SK-N-MC (cell line): Measurements from ENCODE around the gene ZIM2.

Experiments
- DNase-seq: peaks from one replicate; pipeline ENCODE4 v3.0.0-alpha.2; 2011; ENCODE audit warnings: low read depth, low spot score
- H3K27ac ChIP-seq: fragments of 200-600 bp; sonication (generic); 2 replicates; pipeline ENCODE4 v1.5.1; 2016; ENCODE audit warnings: mixed run types
- H3K36me3 ChIP-seq: fragments of 200-600 bp; sonication (generic); 2 replicates; pipeline ENCODE4 v1.6.1; 2017; ENCODE audit warnings: antibody characterized with exemption, low read length, mixed read lengths; ENCODE audit not compliant: insufficient read depth
- H3K4me3 ChIP-seq: fragments of 200-600 bp; sonication (generic); 2 replicates; pipeline ENCODE4 v1.5.1; 2016
- H3K9ac ChIP-seq: fragments of 200-600 bp; sonication (generic); 2 replicates; pipeline ENCODE4 v1.8.0; 2017; ENCODE audit warnings: mixed run types, mixed read lengths; ENCODE audit not compliant: insufficient read length
- H3K9me3 ChIP-seq: fragments of 200-600 bp; sonication (generic); 2 replicates; pipeline ENCODE4 v1.6.1; 2017; ENCODE audit warnings: low read depth, mild to moderate bottlenecking, antibody characterized with exemption, low read length, moderate library complexity, mixed read lengths
- EZH2 ChIP-seq: fragments of 200-600 bp; sonication (generic); IDR thresholded peaks from one replicate; pipeline ENCODE4 v1.6.1; 2017; ENCODE audit warnings: antibody characterized with exemption
- FOXP2 ChIP-seq: optimal IDR thresholded peaks from 2 replicates; pipeline ENCODE3; 2011; ENCODE audit warnings: mild to moderate bottlenecking, moderate library complexity; ENCODE audit not compliant: insufficient read depth; ENCODE audit errors: extremely low read length, control extremely low read depth
- POLR2AphosphoS5 ChIP-seq: IDR thresholded peaks from 2 replicates; pipeline ENCODE4 v1.6.1; 2012; ENCODE audit warnings: mild to moderate bottlenecking, low read depth, low read length, borderline replicate concordance

Gene ZIM2

GRCh38 chr19:56840451-56841192, at the start of gene ZIM2, which contains the start of gene PEG3:
Gene ZIM2 (minus strand): TSS chr19:56840726. CDS start chr19:56824277, 16,449 bp downstream.
Gene PEG3 (minus strand): TSS chr19:56840726. CDS start chr19:56824655, 16,071 bp downstream.
- no peak within 1 kb of the TSS for H3K27ac ChIP-seq

GRCh38 chr19:56885173-56885985, 44.9 kb upstream of the ZIM2 start:
- Histone ChIP-seq H3K4me3 (no peak overlapping the region), H3K9ac (no peak overlapping the region), H3K9me3 (no peaks in the 10 kb centered on the region), H3K36me3 (no peaks in the 10 kb centered on the region), H3K27ac (no peak overlapping the region)
- no peak for DNase-seq
- TF ChIP-seq POLR2AphosphoS5 = no peak
- no peak for TF ChIP-seq FOXP2
- TF ChIP-seq EZH2 = no peak

More at GRCh38 chr19:56840451-56841192, at the start of gene ZIM2, which contains the start of gene PEG3:
- no peak for TF ChIP-seq EZH2
- no peak for TF ChIP-seq FOXP2
- TF ChIP-seq POLR2AphosphoS5 = no peak
- Histone ChIP-seq H3K4me3 (no peak within 1 kb of the TSS), H3K9me3 (no peaks in the 10 kb centered on the region), H3K9ac (no peak within 1 kb of the TSS), H3K36me3 (no peaks in the 10 kb centered on the region)
- no peak for DNase-seq

GRCh38 chr19:56884441-56884840, 43.9 kb upstream of the ZIM2 start:
- H3K36me3 ChIP-seq = no peaks in the 10 kb centered on the region
- no peak for DNase-seq
- H3K4me3 ChIP-seq = no peak overlapping the region
- no peak for TF ChIP-seq EZH2
- no peak overlapping the region for H3K27ac ChIP-seq
- no peaks in the 10 kb centered on the region for H3K9me3 ChIP-seq
- no peak overlapping the region for H3K9ac ChIP-seq

- H3K9ac ChIP-seq = no peak overlapping the region
- H3K9me3 ChIP-seq = no peaks in the 10 kb centered on the region
- TF ChIP-seq POLR2AphosphoS5 = no peak
- no peak for TF ChIP-seq FOXP2
- TF ChIP-seq EZH2 = no peak
- H3K27ac ChIP-seq = no peak overlapping the region
- no peak overlapping the region for H3K4me3 ChIP-seq
- no peaks in the 10 kb centered on the region for H3K36me3 ChIP-seq
- no peak for DNase-seq
Observed at GRCh38 chr19:56880592-56881190, 40.2 kb upstream of the ZIM2 start.

GRCh38 chr19:56877069-56877715, 36.7 kb upstream of the ZIM2 start:
- H3K9me3 ChIP-seq = no peaks in the 10 kb centered on the region
- TF ChIP-seq POLR2AphosphoS5 (no peak), FOXP2 (no peak), EZH2 (no peak)

GRCh38 chr19:56875717-56876116, 35.2 kb upstream of the ZIM2 start:
- Histone ChIP-seq H3K9me3 (no peaks in the 10 kb centered on the region), H3K4me3 (no peak overlapping the region), H3K36me3 (no peaks in the 10 kb centered on the region), H3K9ac (no peak overlapping the region), H3K27ac (no peak overlapping the region)
- DNase-seq = no peak
- no peak for TF ChIP-seq POLR2AphosphoS5
- TF ChIP-seq EZH2 = no peak
- no peak for TF ChIP-seq FOXP2

More at GRCh38 chr19:56877069-56877715, 36.7 kb upstream of the ZIM2 start:
- no peak overlapping the region for H3K27ac ChIP-seq
- H3K4me3 ChIP-seq = no peak overlapping the region
- H3K9ac ChIP-seq = no peak overlapping the region
- DNase-seq = no peak
- H3K36me3 ChIP-seq = no peaks in the 10 kb centered on the region

GRCh38 chr19:56874530-56874929, 34.0 kb upstream of the ZIM2 start:
- no peak for TF ChIP-seq EZH2
- TF ChIP-seq POLR2AphosphoS5 = no peak
- TF ChIP-seq FOXP2 = no peak
- H3K36me3 ChIP-seq = no peaks in the 10 kb centered on the region
- no peak overlapping the region for H3K27ac ChIP-seq
- no peaks in the 10 kb centered on the region for H3K9me3 ChIP-seq
- no peak for DNase-seq
- H3K9ac ChIP-seq = no peak overlapping the region
- H3K4me3 ChIP-seq = no peak overlapping the region

- Histone ChIP-seq H3K9me3 (no peaks in the 10 kb centered on the region), H3K36me3 (no peaks in the 10 kb centered on the region), H3K9ac (no peak overlapping the region), H3K4me3 (no peak overlapping the region), H3K27ac (no peak overlapping the region)
- TF ChIP-seq POLR2AphosphoS5 = no peak
- no peak for TF ChIP-seq EZH2
- TF ChIP-seq FOXP2 = no peak
- DNase-seq = no peak
Observed at GRCh38 chr19:56873493-56873892, 33.0 kb upstream of the ZIM2 start.
